C4-2B (cell line): ENCODE data around the gene EVI2A.

ENCODE experiments used
- H3K27ac ChIP-seq: fragments of 450-650 bp; 2 replicates; pipeline ENCODE4 v1.5.1; 2017
- CTCF ChIP-seq: fragments of 450-650 bp; conservative IDR thresholded peaks from 2 replicates; pipeline ENCODE4 v1.5.1; 2017; ENCODE audit warnings: mild to moderate bottlenecking
- ZFX ChIP-seq: fragments of 450-650 bp; IDR thresholded peaks from 2 replicates; pipeline ENCODE4 v1.6.1; 2017

The EVI2A gene

GRCh38 chr17:31321481-31321880, at the start of gene EVI2A:
Gene EVI2A, minus strand, starts transcription at chr17:31321622. Its CDS starts 2,609 bp downstream, at chr17:31319013.
- no peak within 1 kb of the TSS for H3K27ac ChIP-seq
- TF ChIP-seq ZFX (no peak), CTCF (no peak)

GRCh38 chr17:31369266-31369665, 47.8 kb upstream of the EVI2A start:
- no peak overlapping the region for H3K27ac ChIP-seq
- TF ChIP-seq CTCF (no peak), ZFX (no peak)

- no peak overlapping the region for H3K27ac ChIP-seq
- TF ChIP-seq CTCF (no peak), ZFX (no peak)
Observed at GRCh38 chr17:31366088-31366487, 44.7 kb upstream of the EVI2A start.

DNA sequence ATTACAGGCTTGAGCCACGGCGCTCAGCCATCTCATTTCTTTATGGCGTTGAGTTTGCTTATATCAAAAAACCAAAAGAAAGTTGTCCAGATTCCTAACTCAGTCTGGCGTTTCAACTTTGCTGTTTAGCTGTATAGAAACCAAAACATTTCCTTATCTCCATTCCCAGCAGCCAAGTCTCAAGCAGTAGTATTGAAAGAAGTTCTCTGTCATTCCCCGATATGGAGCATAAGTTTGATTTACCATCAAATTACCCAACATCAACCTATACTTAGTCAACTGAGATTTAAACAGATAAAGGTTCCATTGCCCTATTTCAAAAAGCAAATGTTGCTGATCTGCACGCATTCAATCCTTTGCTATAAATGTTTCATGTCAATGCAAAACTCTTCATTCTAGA, 42.6 kb upstream of the EVI2A start:
- no peak for TF ChIP-seq CTCF
- no peak for TF ChIP-seq ZFX
- H3K27ac ChIP-seq: no peak overlapping the region

DNA sequence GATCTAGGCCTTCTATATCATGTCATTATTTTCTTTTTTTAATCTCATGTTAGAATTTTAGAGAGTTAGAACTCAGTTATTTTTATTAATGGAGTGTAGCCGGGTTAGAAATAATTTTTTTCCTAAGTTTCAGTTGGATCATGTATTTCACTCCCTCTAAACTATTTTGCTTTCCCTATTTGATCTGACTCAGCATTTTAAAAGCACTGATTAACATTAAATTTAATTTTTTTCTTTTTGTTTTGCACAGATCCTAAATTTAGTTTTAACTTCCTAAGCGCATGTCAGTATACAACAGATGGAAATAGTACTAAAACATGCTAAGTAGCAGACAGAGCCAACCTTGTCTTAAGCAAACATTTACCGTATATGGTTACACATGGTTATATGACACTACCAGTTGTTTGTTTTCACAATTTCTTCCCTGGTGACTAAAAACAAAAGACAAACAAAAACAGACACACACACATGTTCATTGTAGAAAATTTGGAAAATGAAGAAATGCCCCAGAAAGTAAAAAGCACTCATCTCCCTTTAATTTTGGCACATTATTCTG, 36.5 kb upstream of the EVI2A start:
- TF ChIP-seq ZFX: no peak
- no peak for TF ChIP-seq CTCF
- no peak overlapping the region for H3K27ac ChIP-seq

GRCh38 chr17:31357091-31357490, 35.7 kb upstream of the EVI2A start:
- no peak overlapping the region for H3K27ac ChIP-seq
- TF ChIP-seq CTCF (no peak), ZFX (no peak)

DNA sequence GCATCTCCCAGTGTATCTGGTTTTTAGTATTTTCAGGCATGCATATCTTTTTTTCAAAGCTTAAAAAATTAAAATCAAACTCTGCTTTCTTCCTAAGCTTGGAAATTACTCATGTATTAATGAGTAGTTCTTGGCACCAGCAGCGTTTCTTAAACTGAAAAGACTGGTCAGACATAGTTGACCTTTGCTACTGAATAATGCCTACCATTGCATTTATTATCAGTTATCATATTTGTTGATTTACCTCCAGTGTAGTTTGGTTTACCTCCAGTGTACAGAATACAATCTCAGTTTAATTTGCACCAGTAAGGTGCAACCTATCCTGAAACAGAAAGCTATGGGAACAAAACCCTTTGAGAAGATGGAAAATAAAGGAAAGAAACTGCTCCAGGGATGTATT, 34.5 kb upstream of the EVI2A start:
- TF ChIP-seq ZFX (no peak), CTCF (no peak)
- H3K27ac ChIP-seq: peak overlapping the region; percentile 27
